H54 (cell line): ENCODE measurements around the gene CYB561D2.
A peak's percentile ranks its signal among the peaks of the same experiment; 100 is the strongest.

Experiments
- DNase-seq: peaks from one replicate; pipeline ENCODE4 v3.0.0; 2011; ENCODE audit warnings: low spot score, mixed read lengths; ENCODE audit not compliant: insufficient read length
- FAIRE-seq: peaks from 3 replicates; lab custom pipeline; 2011; peaks lifted over from hg19 to GRCh38; lab: Jason Lieb, UNC
- POLR2A ChIP-seq: IDR thresholded peaks from 2 replicates; pipeline ENCODE4 v1.6.1; 2011; ENCODE audit warnings: low read depth, mild to moderate bottlenecking, low read length

Gene CYB561D2

GRCh38 chr3:50342813-50343633, 7.6 kb upstream of the CYB561D2 start:
- FAIRE-seq (no peak), DNase-seq (no peak)
- TF ChIP-seq POLR2A = no peak

GRCh38 chr3:50345008-50345407, 5.7 kb upstream of the CYB561D2 start:
- FAIRE-seq = no peak
- no peak for DNase-seq
- TF ChIP-seq POLR2A = no peak

GRCh38 chr3:50345586-50346234, 5.0 kb upstream of the CYB561D2 start, which contains the start of gene ZMYND10:
ZMYND10 (minus strand) TSS chr3:50345732; CDS start chr3:50345579, 153 bp downstream.
- DNase-seq (no peak), FAIRE-seq (no peak)
- TF ChIP-seq POLR2A = no peak

GRCh38 chr3:50347187-50347813, 3.4 kb upstream of the CYB561D2 start:
- no peak for TF ChIP-seq POLR2A
- FAIRE-seq (no peak), DNase-seq (peak; percentile 76)

GRCh38 chr3:50350213-50350526, 492 bp upstream of the CYB561D2 start:
- TF ChIP-seq POLR2A = no peak
- DNase-seq = no peak
- FAIRE-seq = no peak

GRCh38 chr3:50351323-50351697, 648 bp downstream of the CYB561D2 start:
- FAIRE-seq = no peak
- DNase-seq = no peak
- no peak for TF ChIP-seq POLR2A

GRCh38 chr3:50352781-50353180, 2.1 kb downstream of the CYB561D2 start:
- DNase-seq (no peak), FAIRE-seq (no peak)
- no peak for TF ChIP-seq POLR2A

- FAIRE-seq (no peak), DNase-seq (no peak)
- no peak for TF ChIP-seq POLR2A
These were observed 2.8 kb downstream of the CYB561D2 start for GRCh38 chr3:50353245-50354004.

- no peak for TF ChIP-seq POLR2A
- FAIRE-seq (no peak), DNase-seq (no peak)
These were observed 3.6 kb downstream of the CYB561D2 start for GRCh38 chr3:50354186-50354764.

- FAIRE-seq (no peak), DNase-seq (no peak)
- TF ChIP-seq POLR2A = no peak
These were observed 4.2 kb downstream of the CYB561D2 start for GRCh38 chr3:50354850-50355249.

- DNase-seq = no peak
- TF ChIP-seq POLR2A = no peak
- FAIRE-seq = no peak
These were observed 5.3 kb downstream of the CYB561D2 start for GRCh38 chr3:50355829-50356552.

GRCh38 chr3:50356553-50356952, 5.9 kb downstream of the CYB561D2 start:
- no peak for FAIRE-seq
- TF ChIP-seq POLR2A = no peak
- no peak for DNase-seq

- no peak for DNase-seq
- no peak for TF ChIP-seq POLR2A
- FAIRE-seq = no peak
These were observed 6.8 kb downstream of the CYB561D2 start for GRCh38 chr3:50357481-50357880.
